ENCODE data around the gene KCNQ1.

GRCh38 chr11:2709429-2709828, 264.6 kb downstream of the KCNQ1 start:
- TF ChIP-seq CTCF (IDR thresholded peaks at IDR 0.05) (no peak), POLR2A (IDR thresholded peaks at IDR 0.05) (no peak)

Measured in body of pancreas (tissue), 4 donors.